Smooth muscle cell (in vitro differentiated cells): Measurements from ENCODE around the gene HSPBAP1. TPM values are rescaled to one million over a fixed set of nuclear protein-coding genes. Genes with fewer than 3 reads are reported as not detected.

Source experiments
- DNase-seq: peaks from one replicate; lab custom pipeline; 2025; ENCODE audit not compliant: unreplicated experiment; lab: John Stamatoyannopoulos, UW
- H2AFZ ChIP-seq: fragments of 200-600 bp; sonication (generic); 2 replicates; pipeline ENCODE4 v1.6.0; 2016; ENCODE audit warnings: antibody characterized with exemption, low read depth, mild to moderate bottlenecking
- H3F3A ChIP-seq: fragments of 200-600 bp; sonication (generic); 2 replicates; pipeline ENCODE4 v1.6.0; 2017; ENCODE audit warnings: antibody characterized with exemption, low read depth
- H3K27ac ChIP-seq: fragments of 200-600 bp; sonication (generic); 2 replicates; pipeline ENCODE4 v1.5.1; 2016; ENCODE audit warnings: low read depth, mild to moderate bottlenecking
- H3K27me3 ChIP-seq: fragments of 200-600 bp; sonication (generic); 2 replicates; pipeline ENCODE4 v1.6.1; 2016; ENCODE audit warnings: low read depth, mild to moderate bottlenecking
- H3K36me3 ChIP-seq: fragments of 200-600 bp; sonication (generic); 2 replicates; pipeline ENCODE4 v1.5.1; 2016; ENCODE audit warnings: low read depth
- H3K4me1 ChIP-seq: fragments of 200-600 bp; sonication (generic); 2 replicates; pipeline ENCODE4 v1.5.1; 2016; ENCODE audit warnings: low read depth
- H3K4me2 ChIP-seq: fragments of 200-600 bp; sonication (generic); 2 replicates; pipeline ENCODE4 v1.6.0; 2016; ENCODE audit warnings: mild to moderate bottlenecking
- H3K4me3 ChIP-seq: fragments of 200-600 bp; sonication (generic); 2 replicates; pipeline ENCODE4 v1.5.1; 2016; ENCODE audit warnings: mild to moderate bottlenecking
- H3K79me2 ChIP-seq: fragments of 200-600 bp; sonication (generic); 2 replicates; pipeline ENCODE4 v1.6.0; 2016; ENCODE audit warnings: low read depth, mild to moderate bottlenecking
- H3K9ac ChIP-seq: fragments of 200-600 bp; sonication (generic); 2 replicates; pipeline ENCODE4 v1.6.0; 2016; ENCODE audit warnings: low read depth
- H3K9me3 ChIP-seq: fragments of 200-600 bp; sonication (generic); replicated peaks from 2 replicates; pipeline ENCODE4 v1.5.1; 2016; ENCODE audit warnings: low read depth
- H4K20me1 ChIP-seq: fragments of 200-600 bp; sonication (generic); 2 replicates; pipeline ENCODE4 v1.6.0; 2016; ENCODE audit warnings: low read depth
- CTCF ChIP-seq: fragments of 200-600 bp; sonication (generic); IDR thresholded peaks from 2 replicates; pipeline ENCODE4 v1.5.1; 2017; ENCODE audit warnings: borderline replicate concordance, mild to moderate bottlenecking, antibody characterized with exemption; ENCODE audit not compliant: insufficient read depth, poor library complexity, severe bottlenecking
- WGBS: methylation state at CpG from one replicate; pipeline ENCODE4 v1.1.7; 2016; ENCODE audit warnings: low lambda C conversion rate; 5-methylcytosine and 5-hydroxymethylcytosine counted together
- polyA plus RNA-seq: library from polyadenylated mRNA; unstranded; fragments of >200 nt; fragmentation: Nextera tagmentation; extraction: Ambion mirVana; gene quantifications from 2 replicates; pipeline ENCODE4 v1.2.1, GENCODE V29; 2016
- total RNA-seq: library from RNA; depleted of rRNA; stranded (reverse); fragments of >200 nt; gene quantifications from 2 replicates; pipeline ENCODE4 v1.2.3, GENCODE V29; 2014

Gene HSPBAP1
- total and polyA plus RNA-seq, 2 experiments from 2014 or later, result 2.7 to 3.6 TPM

- Histone ChIP-seq H3K9ac (no peak overlapping the region), H3K27me3 (no peaks in the 10 kb centered on the region), H3K4me1 (no peaks in the 10 kb centered on the region), H3K4me2 (no peak overlapping the region), H3K9me3 (no peaks in the 10 kb centered on the region), H3K27ac (peak overlapping the region; percentile 60), H3K79me2 (no peaks in the 10 kb centered on the region), H2AFZ (no peak overlapping the region), H3K4me3 (no peak overlapping the region), H3F3A (peaks cover 5% of the 10 kb centered on the region), H4K20me1 (no peaks in the 10 kb centered on the region), H3K36me3 (no peaks in the 10 kb centered on the region)
- TF ChIP-seq CTCF, result no peak
- WGBS, result 90% methylated on average over 1 of the region's 1 CpG
- no peak for DNase-seq
These were observed 8.4 kb downstream of the HSPBAP1 start for GRCh38 chr3:122785231-122785630.

GRCh38 chr3:122784436-122784835 lies 9.2 kb downstream of the HSPBAP1 start:
- no peak overlapping the region for H2AFZ ChIP-seq
- H3K36me3 ChIP-seq, result no peaks in the 10 kb centered on the region
- H3K4me1 ChIP-seq, result no peaks in the 10 kb centered on the region
- no peak overlapping the region for H3K4me2 ChIP-seq
- H3K27ac ChIP-seq, result no peak overlapping the region
- H3K4me3 ChIP-seq, result no peak overlapping the region
- peaks cover 5% of the 10 kb centered on the region for H3F3A ChIP-seq
- no peak for TF ChIP-seq CTCF
- no peak for DNase-seq
- H3K9ac ChIP-seq, result no peak overlapping the region
- H3K79me2 ChIP-seq, result no peaks in the 10 kb centered on the region
- no peaks in the 10 kb centered on the region for H3K27me3 ChIP-seq
- WGBS, result 78% methylated on average over 1 of the region's 1 CpG
- no peaks in the 10 kb centered on the region for H4K20me1 ChIP-seq
- no peaks in the 10 kb centered on the region for H3K9me3 ChIP-seq

- WGBS, result 100% methylated on average over 1 of the region's 1 CpG
- no peaks in the 10 kb centered on the region for H4K20me1 ChIP-seq
- no peaks in the 10 kb centered on the region for H3K79me2 ChIP-seq
- H3K27me3 ChIP-seq, result no peaks in the 10 kb centered on the region
- no peak overlapping the region for H3K9ac ChIP-seq
- H2AFZ ChIP-seq, result no peak overlapping the region
- no peak overlapping the region for H3K27ac ChIP-seq
- H3K4me3 ChIP-seq, result no peak overlapping the region
- no peaks in the 10 kb centered on the region for H3K36me3 ChIP-seq
- no peak for TF ChIP-seq CTCF
- H3K9me3 ChIP-seq, result no peaks in the 10 kb centered on the region
- H3F3A ChIP-seq, result peaks cover 5% of the 10 kb centered on the region
- H3K4me1 ChIP-seq, result no peaks in the 10 kb centered on the region
- H3K4me2 ChIP-seq, result no peak overlapping the region
- DNase-seq, result no peak
These were observed 10.8 kb downstream of the HSPBAP1 start for GRCh38 chr3:122782804-122783203.

GRCh38 chr3:122777563-122777962 lies 16.1 kb downstream of the HSPBAP1 start:
- no peaks in the 10 kb centered on the region for H3K36me3 ChIP-seq
- TF ChIP-seq CTCF, result no peak
- WGBS, result 66% methylated on average over 3 of the region's 3 CpGs

More at GRCh38 chr3:122777563-122777962, 16.1 kb downstream of the HSPBAP1 start:
- Histone ChIP-seq H4K20me1 (no peaks in the 10 kb centered on the region), H3K79me2 (no peaks in the 10 kb centered on the region), H3K9me3 (no peaks in the 10 kb centered on the region), H3K27me3 (no peaks in the 10 kb centered on the region), H3K4me1 (no peaks in the 10 kb centered on the region), H3F3A (no peaks in the 10 kb centered on the region), H3K9ac (no peak overlapping the region), H3K27ac (no peak overlapping the region), H2AFZ (no peak overlapping the region), H3K4me2 (no peak overlapping the region), H3K4me3 (no peak overlapping the region)
- DNase-seq, result no peak
